HPDE6-E6E7 (cell line): ENCODE measurements around the gene LAMB3.
"Not testable (repeated sequence)": the region's sequence is repeated elsewhere in the genome, so short reads cannot be mapped to it uniquely, and the experiment has no call there.

Experiments used
- DNase-seq: peaks from one replicate; pipeline ENCODE4 v3.0.0; 2011; ENCODE audit warnings: missing footprints; ENCODE audit errors: extremely low spot score

The LAMB3 gene

DNA sequence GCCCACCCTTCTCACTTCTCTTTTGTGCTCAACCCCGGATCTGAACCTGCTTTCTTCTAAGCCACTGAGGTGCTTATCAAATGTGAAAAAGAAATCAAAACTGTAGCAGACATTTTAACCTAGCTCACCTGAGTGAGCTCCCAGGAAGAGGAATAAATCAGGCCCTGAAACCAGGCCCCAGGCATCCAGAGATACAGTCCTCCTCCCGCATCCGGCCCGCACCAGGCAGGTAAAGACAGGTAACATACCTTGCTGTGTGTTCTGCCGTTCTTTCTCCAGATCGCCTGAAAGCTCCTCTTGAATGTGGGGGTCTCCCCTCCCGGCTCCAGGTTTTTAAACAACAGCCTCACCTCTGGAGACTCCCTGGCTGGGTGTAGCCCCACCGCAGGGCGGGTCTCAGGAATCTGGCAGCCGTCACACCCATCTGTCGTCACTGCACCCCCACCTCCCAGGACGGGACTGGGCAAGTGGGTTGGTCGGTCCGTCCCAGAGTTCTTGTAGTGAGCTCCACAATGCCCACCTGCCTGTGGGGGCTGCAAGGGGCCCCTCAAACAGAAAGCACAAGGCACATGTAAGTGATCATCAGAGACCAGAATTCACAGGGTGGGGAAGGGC lies at the start of gene LAMB3:
Gene LAMB3 (minus strand): TSS at position 305 of the 615 bp plus-strand sequence. CDS start 1,481 bp downstream, outside the sequence.
- DNase-seq = no peak

DNA sequence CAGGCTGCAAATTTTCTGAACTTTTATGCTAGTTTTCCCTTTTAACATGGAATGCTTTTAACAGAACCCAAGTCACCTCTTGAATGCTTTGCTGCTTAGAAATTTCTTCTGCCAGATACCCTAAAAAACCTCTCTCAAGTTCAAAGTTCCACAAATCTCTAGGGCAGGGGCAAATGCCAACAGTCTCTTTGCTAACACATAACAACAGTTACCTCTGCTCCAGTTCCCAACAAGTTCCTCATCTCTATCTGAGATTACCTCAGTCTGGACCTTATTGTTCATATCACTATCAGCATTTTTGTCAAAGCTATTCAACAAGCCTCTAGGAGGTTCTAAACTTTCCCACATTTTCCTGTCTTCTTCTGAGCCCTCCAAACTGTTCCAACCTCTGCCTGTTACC lies 48.5 kb upstream of the LAMB3 start:
- not testable (repeated sequence) for DNase-seq

- DNase-seq = no peak
Measured at GRCh38 chr1:209697126-209697525, 44.9 kb upstream of the LAMB3 start.

DNA sequence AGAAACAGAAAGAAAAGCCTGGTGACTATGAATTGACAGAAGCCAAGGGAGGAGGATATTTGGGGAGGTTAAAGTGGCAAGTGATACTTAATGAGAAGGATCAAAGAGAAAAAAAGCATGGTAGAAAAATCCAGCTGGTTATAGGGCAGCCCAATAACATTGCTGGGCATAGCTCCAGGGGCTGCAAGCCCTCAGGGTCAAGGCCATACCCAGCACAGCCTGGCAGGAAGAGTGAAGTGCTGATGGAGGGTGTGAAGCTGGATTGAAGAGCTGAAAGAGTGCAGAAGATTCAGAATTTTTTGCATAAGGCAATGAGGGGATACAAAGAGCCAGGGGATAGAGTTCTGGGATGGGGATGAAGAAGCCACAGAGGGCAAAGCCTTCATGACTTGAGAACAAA lies 44.4 kb upstream of the LAMB3 start:
- no peak for DNase-seq

- peak; percentile 63 for DNase-seq
Measured at GRCh38 chr1:209692745-209693504, 40.7 kb upstream of the LAMB3 start.

GRCh38 chr1:209692296-209692695 lies 40.1 kb upstream of the LAMB3 start:
- DNase-seq = no peak

DNA sequence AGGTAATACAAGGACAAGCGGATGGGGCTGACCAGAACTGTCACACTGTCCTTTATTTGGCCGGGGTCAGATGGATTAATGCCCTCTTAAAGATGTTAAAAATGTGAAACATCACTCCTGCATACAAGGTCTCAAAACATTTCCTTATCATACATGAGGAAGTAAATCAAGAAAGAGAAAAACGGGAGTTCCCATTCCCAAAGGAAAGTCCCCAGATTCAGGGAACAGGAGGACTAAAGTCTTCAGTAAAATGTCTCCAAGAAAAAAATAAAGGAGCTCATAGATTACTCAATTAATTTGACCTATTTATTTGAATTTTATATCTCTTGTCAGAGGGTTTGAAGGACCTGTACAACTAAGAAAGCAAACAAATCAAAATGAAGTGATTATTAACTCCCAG lies 39.0 kb upstream of the LAMB3 start:
- DNase-seq = no peak

DNA sequence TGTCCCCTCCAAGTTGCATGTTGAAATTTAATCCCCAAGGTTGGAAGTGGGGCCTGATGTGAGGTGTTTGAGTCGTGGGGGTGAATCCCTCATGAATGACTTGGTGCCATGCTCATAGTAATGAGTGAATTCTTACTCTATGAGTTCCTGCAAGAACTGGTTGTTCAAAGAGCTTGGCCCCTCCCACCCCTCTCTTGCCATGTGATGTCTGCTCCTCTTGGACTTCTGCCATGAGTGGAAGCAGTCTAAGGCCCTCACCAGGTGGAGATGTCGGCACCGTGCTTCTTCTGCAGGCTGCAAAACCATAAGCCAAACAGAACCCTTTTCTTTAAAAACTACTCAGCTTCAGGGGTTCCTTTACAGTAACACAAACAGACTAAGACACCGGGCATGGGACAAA lies 37.3 kb upstream of the LAMB3 start:
- DNase-seq = no peak

DNA sequence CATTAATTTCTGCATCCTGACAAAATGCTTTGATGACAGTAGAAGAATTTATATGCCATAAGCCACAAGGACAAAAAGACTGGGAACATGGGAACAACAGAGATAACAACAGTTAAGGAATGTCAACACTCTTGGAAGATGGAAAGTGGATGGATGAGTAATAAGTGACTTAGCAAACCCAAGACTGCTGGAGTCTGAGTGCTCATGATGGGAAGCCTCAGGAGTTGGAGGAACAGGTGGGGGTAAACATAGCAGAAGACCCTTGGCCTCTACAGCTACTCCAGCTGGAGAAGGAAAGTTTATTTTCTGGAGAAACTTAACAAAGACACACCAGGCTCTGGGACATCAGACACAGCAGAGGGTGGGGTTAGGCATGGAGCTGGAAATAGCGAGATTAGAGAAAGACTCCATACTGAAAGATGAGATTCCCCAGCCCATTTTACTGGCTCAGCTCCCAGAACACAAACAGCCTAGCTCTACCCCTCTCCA lies 36.6 kb upstream of the LAMB3 start:
- no peak for DNase-seq

DNA sequence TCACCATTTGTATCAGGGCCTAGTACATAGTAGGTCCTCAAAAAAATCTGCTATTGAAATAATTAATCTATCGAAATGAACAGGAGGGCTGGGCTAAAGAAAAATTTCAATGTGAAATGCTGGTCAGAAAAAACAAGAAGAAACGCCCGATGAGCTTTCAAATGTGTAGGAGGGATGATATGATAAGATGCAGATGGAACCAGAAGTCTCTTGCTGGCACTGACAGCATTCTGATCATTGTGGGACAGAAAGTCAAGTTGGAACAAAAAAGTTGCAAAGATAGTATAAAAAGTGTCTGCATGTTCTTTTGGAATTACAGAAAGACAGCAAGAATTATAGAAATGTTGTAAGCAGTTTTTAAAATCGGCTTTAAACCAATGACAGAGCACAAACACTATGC lies 34.1 kb upstream of the LAMB3 start:
- DNase-seq = no peak

DNA sequence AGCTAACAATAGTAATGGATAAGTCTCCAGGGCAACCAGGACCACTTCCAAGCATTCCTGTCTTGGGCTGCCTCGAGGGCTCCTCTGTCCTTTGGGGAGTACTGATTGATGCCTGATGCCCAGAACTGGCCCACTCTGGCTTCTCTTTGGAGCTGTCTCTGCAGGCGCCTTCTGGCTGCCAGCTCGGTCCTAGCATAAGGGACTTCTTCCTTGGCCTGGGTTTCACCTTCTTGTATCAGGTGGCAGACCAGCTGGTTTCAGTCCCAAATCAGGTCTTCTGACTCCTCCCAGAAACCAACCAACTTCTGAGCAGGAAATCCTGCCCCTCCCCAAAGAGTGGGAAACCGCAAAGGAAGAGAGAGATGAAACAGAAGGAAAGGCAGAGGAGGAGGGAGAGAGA lies 33.6 kb upstream of the LAMB3 start:
- DNase-seq = no peak

DNA sequence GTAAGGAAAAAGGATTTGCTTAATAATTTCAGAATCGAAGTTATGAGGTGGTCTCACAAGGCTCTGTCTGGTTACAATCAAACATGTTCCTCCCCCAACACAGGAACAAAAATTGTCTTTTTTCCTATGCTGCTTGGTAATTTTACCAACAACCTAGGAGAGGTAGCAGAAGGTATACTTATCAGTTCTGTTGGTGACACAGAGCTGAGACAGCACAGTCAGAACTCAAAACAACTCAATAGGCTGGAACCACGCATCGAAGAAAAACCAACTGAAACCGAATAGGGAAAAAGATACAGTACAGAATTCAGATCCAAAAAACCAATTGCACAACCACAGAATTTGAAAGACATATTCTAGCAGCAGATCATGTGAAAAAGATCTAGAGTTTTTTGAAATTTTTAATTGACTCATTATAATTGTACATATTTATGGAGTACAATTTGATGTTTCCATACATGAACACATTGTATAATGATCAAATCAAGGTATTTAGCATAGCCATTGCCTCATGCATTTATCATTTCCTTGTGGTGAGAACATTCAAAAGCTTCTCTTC lies 26.8 kb upstream of the LAMB3 start:
- DNase-seq = no peak

DNA sequence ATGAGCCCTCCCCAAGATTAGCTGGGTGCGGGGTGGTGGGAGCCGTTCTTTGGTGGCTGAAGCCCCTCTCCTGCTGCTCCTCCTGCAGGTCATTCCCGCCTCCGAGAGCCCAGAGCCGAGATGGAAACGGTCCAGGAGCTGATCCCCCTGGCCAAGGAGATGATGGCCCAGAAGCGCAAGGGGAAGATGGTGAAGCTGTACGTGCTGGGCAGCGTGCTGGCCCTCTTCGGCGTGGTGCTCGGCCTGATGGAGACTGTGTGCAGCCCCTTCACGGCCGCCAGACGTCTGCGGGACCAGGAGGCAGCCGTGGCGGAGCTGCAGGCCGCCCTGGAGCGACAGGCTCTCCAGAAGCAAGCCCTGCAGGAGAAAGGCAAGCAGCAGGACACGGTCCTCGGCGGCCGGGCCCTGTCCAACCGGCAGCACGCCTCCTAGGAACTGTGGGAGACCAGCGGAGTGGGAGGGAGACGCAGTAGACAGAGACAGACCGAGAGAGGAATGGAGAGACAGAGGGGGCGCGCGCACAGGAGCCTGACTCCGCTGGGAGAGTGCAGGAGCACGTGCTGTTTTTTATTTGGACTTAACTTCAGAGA lies 23.4 kb upstream of the LAMB3 start:
- DNase-seq = no peak

DNA sequence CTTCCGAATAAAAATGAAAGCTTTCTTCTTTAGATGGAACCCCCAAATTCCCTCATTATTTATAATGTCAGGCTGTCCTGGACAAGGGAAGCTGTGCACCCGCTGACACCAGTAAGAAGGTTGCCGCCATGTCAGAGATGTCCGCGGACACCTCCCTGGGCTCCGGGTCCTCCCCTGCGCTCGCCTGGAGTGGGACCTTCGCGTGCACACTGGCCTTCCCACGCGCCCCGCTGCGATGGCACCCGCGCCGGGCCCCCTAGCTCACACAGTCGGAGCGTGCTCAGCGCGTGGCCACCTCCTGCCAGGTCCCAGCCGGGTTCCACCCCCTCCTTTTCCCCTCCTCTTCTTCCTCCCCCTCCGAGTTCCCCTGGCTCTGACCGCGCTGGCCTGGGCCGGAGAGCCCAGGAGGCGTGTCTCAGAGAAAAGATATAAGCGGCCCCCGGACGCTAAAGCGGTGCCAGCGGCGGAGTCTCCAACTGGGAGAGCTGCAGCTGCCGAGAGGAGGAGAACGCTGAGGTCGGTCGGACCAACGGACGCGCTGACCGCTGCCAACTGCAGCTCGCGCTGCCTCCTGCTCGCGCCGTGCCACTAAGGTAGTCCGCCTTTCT lies 22.8 kb upstream of the LAMB3 start, which contains the start of gene G0S2:
Gene G0S2 (plus strand): TSS at position 456 of the 608 bp plus-strand sequence. CDS start 273 bp downstream, outside the sequence.
- no peak for DNase-seq

DNA sequence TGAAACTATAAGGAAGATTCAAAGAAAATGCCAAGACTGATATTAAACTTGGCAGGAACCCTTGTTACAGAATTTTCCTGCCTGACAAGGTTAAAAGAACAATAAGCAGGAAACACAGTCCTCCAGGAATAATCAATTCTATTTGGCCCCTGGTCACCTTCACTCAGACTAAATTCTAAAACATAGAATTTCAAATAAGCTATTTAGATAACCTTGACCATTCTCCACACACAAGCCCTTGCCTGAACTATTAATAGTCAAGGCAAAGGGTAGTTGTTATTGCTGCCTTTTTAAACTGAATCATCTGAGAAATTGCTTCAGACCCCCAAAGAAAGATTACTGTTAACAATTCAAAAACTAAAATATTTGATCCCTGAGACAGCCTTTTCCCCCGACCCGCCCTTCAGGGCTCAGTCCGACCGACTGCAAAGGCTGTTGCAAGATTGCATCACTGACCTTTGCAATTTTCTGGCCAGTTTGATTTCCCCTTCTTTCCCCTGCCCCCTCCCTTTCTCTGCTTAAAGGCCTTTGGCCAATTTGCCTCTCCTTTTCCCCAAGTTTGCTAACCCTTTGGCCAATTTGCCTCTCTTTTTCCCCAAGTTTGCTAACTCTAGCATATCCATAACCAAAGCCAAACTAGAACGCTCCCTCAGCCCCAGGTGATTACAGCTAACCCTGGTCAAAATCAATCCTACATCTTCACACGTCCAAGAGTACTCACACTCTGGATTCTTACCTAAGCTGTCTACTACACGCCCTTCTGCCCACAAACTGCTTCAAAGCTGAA lies 21.6 kb upstream of the LAMB3 start:
- DNase-seq = no peak

GRCh38 chr1:209672705-209673630 lies 20.7 kb upstream of the LAMB3 start:
- no peak for DNase-seq

GRCh38 chr1:209670441-209671082 lies 18.3 kb upstream of the LAMB3 start:
- DNase-seq = no peak

DNA sequence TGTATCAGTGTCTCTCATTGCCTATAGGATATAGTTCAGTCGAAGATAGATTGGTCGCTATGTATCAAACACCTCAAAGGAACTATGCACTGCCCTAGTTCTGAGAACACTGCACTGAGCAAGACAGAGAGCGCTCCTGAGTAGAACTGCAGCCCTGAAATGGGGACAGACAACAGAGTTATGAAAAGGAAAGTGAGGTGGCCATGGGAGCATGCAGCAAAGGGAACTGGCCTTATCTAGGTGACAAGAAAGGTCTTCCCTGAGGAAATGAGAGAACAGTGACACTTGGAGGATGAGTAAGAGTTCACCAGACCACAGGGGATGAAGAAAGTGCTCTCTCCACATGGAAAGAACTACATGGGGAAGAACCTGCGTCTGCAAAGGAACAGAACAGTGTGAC lies 15.5 kb upstream of the LAMB3 start:
- DNase-seq = no peak

DNA sequence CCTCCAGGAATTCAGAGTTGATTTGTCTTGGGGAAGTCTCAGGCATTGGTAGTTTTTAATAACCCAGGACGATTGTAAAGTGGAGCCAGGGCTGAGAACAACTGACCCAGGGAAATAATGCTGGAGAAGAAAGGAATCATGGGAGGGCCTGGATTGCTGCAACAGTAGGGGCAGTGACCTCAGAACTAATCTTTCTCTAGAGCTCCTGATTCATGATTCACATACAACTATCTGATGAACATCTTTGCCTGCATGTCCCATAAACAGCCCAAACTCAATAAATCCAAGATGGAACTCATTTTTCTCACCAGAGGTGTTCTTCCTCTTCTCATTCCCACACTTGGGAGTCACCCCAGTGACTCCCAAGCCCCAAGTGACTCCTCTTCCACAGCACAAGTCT lies 14.9 kb upstream of the LAMB3 start:
- no peak for DNase-seq

DNA sequence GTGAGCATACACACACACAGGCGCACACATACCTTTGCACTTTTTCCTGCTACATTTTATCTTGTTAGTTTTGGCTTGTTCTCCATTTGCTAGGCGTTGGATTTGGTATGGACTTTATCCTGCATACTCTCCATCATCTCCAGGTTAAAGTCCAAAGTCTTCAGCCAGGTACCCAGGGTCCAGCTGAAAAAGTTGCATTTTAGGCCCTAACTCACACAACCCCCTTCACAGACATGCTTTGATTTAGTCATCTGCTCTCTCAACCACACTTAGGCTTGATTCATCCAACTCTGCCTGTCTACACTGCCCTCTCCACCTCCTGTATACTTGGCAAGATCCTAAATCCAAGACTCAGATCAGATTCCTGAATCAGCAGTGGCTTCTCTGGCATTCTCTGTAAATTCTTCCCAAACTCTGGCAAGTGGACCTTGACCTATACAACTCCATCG lies 10.7 kb upstream of the LAMB3 start:
- no peak for DNase-seq
